GM18873 (cell line): ENCODE data around the gene CTAGE9.

Source experiments
- ATAC-seq: cut with Tn5 transposase; IDR thresholded peaks from one replicate; pipeline ENCODE4 v1.9.1; 2021; ENCODE audit warnings: mild to moderate bottlenecking, moderate library complexity, moderate number of reproducible peaks; ENCODE audit not compliant: unreplicated experiment, low FRiP score

Gene CTAGE9

GRCh38 chr6:131680868-131681267 is 29.9 kb downstream of the CTAGE9 start:
- ATAC-seq, result no peak

GRCh38 chr6:131678442-131678841 is 32.4 kb downstream of the CTAGE9 start:
- ATAC-seq, result no peak

- ATAC-seq, result no peak
These were observed 37.6 kb downstream of the CTAGE9 start for GRCh38 chr6:131673184-131673583.

- no peak for ATAC-seq
These were observed 40.9 kb downstream of the CTAGE9 start for GRCh38 chr6:131669891-131670290.

- ATAC-seq, result no peak
These were observed 47.1 kb downstream of the CTAGE9 start for GRCh38 chr6:131663578-131664165.

GRCh38 chr6:131660195-131660594 is 50.6 kb downstream of the CTAGE9 start:
- ATAC-seq, result no peak
